PC-9 (cell line): ENCODE results near the gene LDLRAD3. TPM values are rescaled to one million over a fixed set of nuclear protein-coding genes. Genes with fewer than 3 reads are reported as not detected.

ENCODE experiments used
- BruUV-seq: library from RNA; stranded (reverse); fragments of 400-500 nt; replicated peaks from 2 replicates; lab custom pipeline; 2021; lab: Mats Ljungman, UMichigan
- CTCF ChIA-PET: fragments of 300-600 bp; sonication (Branson Sonifier 250); formaldehyde crosslinking; loops from one replicate; lab custom pipeline; 2022; ENCODE audit warnings: antibody characterized with exemption; lab: Charles Lee
- POLR2A ChIA-PET: fragments of 300-600 bp; sonication (Branson Sonifier 250); formaldehyde crosslinking; loops from one replicate; lab custom pipeline; 2022; ENCODE audit warnings: antibody characterized with exemption; ENCODE audit not compliant: unreplicated experiment; lab: Charles Lee
- DNase-seq, 2 experiments: peaks; one replicate each; pipeline versions ENCODE4 v3.0.0 to v3.0.0-alpha.2; 2015 to 2022; ENCODE audit warnings: mixed read lengths in 1 of 2
- H2AFZ ChIP-seq: fragments of 200-600 bp; sonication (generic); 2 replicates; pipeline ENCODE4 v1.8.1; 2017; ENCODE audit warnings: antibody characterized with exemption
- H3F3A ChIP-seq: fragments of 200-600 bp; sonication (generic); 2 replicates; pipeline ENCODE4 v1.8.1; 2017; ENCODE audit warnings: antibody characterized with exemption, mild to moderate bottlenecking, low read depth; ENCODE audit not compliant: insufficient read depth
- H3K27ac ChIP-seq: fragments of 200-600 bp; sonication (generic); 2 replicates; pipeline ENCODE4 v1.6.1; 2016; ENCODE audit warnings: mixed run types
- H3K27me3 ChIP-seq: fragments of 200-600 bp; sonication (generic); 2 replicates; pipeline ENCODE4 v1.6.1; 2016; ENCODE audit warnings: low read depth, mixed run types; ENCODE audit not compliant: insufficient read depth
- H3K36me3 ChIP-seq: fragments of 200-600 bp; sonication (generic); 2 replicates; pipeline ENCODE4 v1.6.1; 2016; ENCODE audit warnings: low read depth, mixed run types
- H3K4me1 ChIP-seq: fragments of 200-600 bp; sonication (generic); replicated peaks from 2 replicates; pipeline ENCODE4 v1.6.1; 2016; ENCODE audit warnings: mixed run types; ENCODE audit not compliant: insufficient read depth
- H3K4me2 ChIP-seq: fragments of 200-600 bp; sonication (generic); 2 replicates; pipeline ENCODE4 v1.6.1; 2017; ENCODE audit warnings: mixed run types
- H3K4me3 ChIP-seq: fragments of 200-600 bp; sonication (generic); 2 replicates; pipeline ENCODE4 v1.6.1; 2016; ENCODE audit warnings: mixed run types
- H3K79me2 ChIP-seq: fragments of 200-600 bp; sonication (generic); 2 replicates; pipeline ENCODE4 v1.6.1; 2017; ENCODE audit warnings: low read depth, mixed run types
- H3K9me2 ChIP-seq: fragments of 200-600 bp; sonication (generic); 2 replicates; pipeline ENCODE4 v1.8.1; 2017; ENCODE audit warnings: mild to moderate bottlenecking; ENCODE audit not compliant: insufficient read depth
- H3K9me3 ChIP-seq: fragments of 200-600 bp; sonication (generic); 2 replicates; pipeline ENCODE4 v1.8.1; 2016; ENCODE audit warnings: low read depth; ENCODE audit not compliant: insufficient read depth
- H4K20me1 ChIP-seq: fragments of 200-600 bp; sonication (generic); 2 replicates; pipeline ENCODE4 v1.8.1; 2017; ENCODE audit not compliant: insufficient read depth
- CTCF ChIP-seq: fragments of 200-600 bp; sonication (generic); conservative IDR thresholded peaks from 2 replicates; pipeline ENCODE4 v1.6.1; 2017; ENCODE audit warnings: mixed run types, antibody characterized with exemption, mild to moderate bottlenecking, moderate library complexity
- EZH2 ChIP-seq: fragments of 200-600 bp; sonication (generic); IDR thresholded peaks from 2 replicates; pipeline ENCODE4 v1.8.0; 2017; ENCODE audit warnings: antibody characterized with exemption, low read depth
- intact Hi-C: fragments of 100-400 bp; cut with micrococcal nuclease; formaldehyde crosslinking; loops from one replicate; pipeline ENCODE4 v1.10.0; 2022; ENCODE audit not compliant: unreplicated experiment
- total RNA-seq: library from RNA; stranded (reverse); gene quantifications from 2 replicates; pipeline ENCODE4 v1.2.3, GENCODE V29; 2021

LDLRAD3 gene
- total RNA-seq, 1 experiment from 2014 or later = 15.9 TPM

GRCh38 chr11:35932121-35932520 lies 11.7 kb upstream of the LDLRAD3 start:
- H4K20me1 ChIP-seq = no peaks in the 10 kb centered on the region
- peaks cover 30% of the 10 kb centered on the region for H3F3A ChIP-seq
- no TSS peak for BruUV-seq
- no peaks in the 10 kb centered on the region for H3K27me3 ChIP-seq
- H3K4me3 ChIP-seq = no peak overlapping the region
- no peaks in the 10 kb centered on the region for H3K9me2 ChIP-seq
- intact Hi-C loops = no loop called here
- H3K27ac ChIP-seq = peak overlapping the region; percentile 81
- POLR2A ChIA-PET = no interaction called here
- H3K36me3 ChIP-seq = no peaks in the 10 kb centered on the region
- peak overlapping the region; percentile 29; the same call in 1 of the 2 replicates for H2AFZ ChIP-seq
- no peaks in the 10 kb centered on the region for H3K9me3 ChIP-seq
- no peaks in the 10 kb centered on the region for H3K79me2 ChIP-seq
- no peak for DNase-seq
- peaks cover 41% of the 10 kb centered on the region for H3K4me1 ChIP-seq
- CTCF ChIA-PET = no interaction called here
- H3K4me2 ChIP-seq = peak overlapping the region; percentile 65
- no peak for TF ChIP-seq CTCF
- no peak for TF ChIP-seq EZH2

DNA sequence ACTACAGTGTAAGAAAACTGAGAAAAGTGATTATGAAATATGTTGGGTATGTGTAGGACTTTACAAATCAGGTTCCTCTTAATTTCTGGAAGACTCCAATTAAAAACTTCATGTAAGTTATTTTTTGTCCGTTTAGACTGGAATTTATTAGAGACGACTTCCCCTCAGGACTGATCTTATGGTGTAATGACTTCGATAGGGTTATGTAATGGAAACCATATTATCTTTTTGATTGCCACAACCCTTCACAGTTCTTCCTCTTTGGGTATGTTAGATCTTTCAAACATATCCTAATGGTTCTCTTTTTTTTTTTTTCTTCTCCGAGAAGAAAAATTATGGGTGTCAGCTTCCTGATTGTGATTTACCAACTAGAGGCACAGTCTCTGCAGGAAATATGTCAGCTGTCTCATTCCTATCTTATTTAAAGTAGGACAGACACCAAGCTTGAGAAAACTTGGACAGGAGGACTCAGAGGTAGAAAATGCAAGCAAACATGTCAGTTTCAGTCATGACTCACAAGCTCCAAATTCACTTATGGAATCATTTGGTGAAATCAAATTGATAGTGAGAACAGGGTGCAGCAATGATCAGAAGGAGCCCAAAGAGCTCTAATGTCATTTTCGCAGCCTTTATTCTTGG lies 11.1 kb upstream of the LDLRAD3 start:
- Histone ChIP-seq H3K27ac (peak overlapping the region; percentile 81), H3K4me2 (peak overlapping the region; percentile 65), H3K4me3 (no peak overlapping the region), H2AFZ (peak overlapping the region; percentile 29; the same call in 1 of the 2 replicates), H3K27me3 (no peaks in the 10 kb centered on the region), H3K79me2 (no peaks in the 10 kb centered on the region), H3F3A (peaks cover 30% of the 10 kb centered on the region), H3K4me1 (peaks cover 37% of the 10 kb centered on the region), H4K20me1 (no peaks in the 10 kb centered on the region), H3K9me2 (no peaks in the 10 kb centered on the region), H3K36me3 (no peaks in the 10 kb centered on the region), H3K9me3 (no peaks in the 10 kb centered on the region)
- no TSS peak for BruUV-seq
- DNase-seq = peak in 1 of 2 experiments; percentile 95
- CTCF ChIA-PET = interaction anchor here (0.9 kb wide), 1 partner anchor 111 kb away, joined by 4 read pairs; no protein-coding TSS in a partner anchor
- intact Hi-C loops = no loop called here
- POLR2A ChIA-PET = interaction anchor here (0.6 kb wide), 1 partner anchor 14 kb away, joined by 3 read pairs; no protein-coding TSS in a partner anchor
- TF ChIP-seq CTCF (no peak), EZH2 (no peak)

GRCh38 chr11:35933320-35933871 lies 10.5 kb upstream of the LDLRAD3 start:
- 0 out of 2 replicates have a peak overlapping the region, but pooled peaks have one; percentile 29 for H2AFZ ChIP-seq
- no peaks in the 10 kb centered on the region for H4K20me1 ChIP-seq
- peak overlapping the region; percentile 65 for H3K4me2 ChIP-seq
- no peak for TF ChIP-seq CTCF
- TF ChIP-seq EZH2 = no peak
- no peaks in the 10 kb centered on the region for H3K79me2 ChIP-seq
- no peak overlapping the region for H3K4me3 ChIP-seq
- BruUV-seq = no TSS peak
- POLR2A ChIA-PET = no interaction called here
- H3K9me2 ChIP-seq = no peaks in the 10 kb centered on the region
- H3K9me3 ChIP-seq = no peaks in the 10 kb centered on the region
- DNase-seq = no peak
- no peaks in the 10 kb centered on the region for H3K27me3 ChIP-seq
- intact Hi-C loops = no loop called here
- peaks cover 32% of the 10 kb centered on the region for H3K4me1 ChIP-seq
- H3F3A ChIP-seq = peaks cover 25% of the 10 kb centered on the region
- H3K36me3 ChIP-seq = no peaks in the 10 kb centered on the region
- CTCF ChIA-PET = interaction anchor here (0.9 kb wide), 1 partner anchor 111 kb away, joined by 4 read pairs; no protein-coding TSS in a partner anchor
- peak overlapping the region; percentile 81 for H3K27ac ChIP-seq
